ENCODE data around the gene CXCL9. TPM values are rescaled to one million over a fixed set of nuclear protein-coding genes. Genes with fewer than 3 reads are reported as not detected.
A peak's percentile ranks its signal among the peaks of the same experiment; 100 is the strongest.

Gene CXCL9
- total RNA-seq, 2 donors from 2014 or later: 1.0 to 2.6 TPM

- peak overlapping the region; percentile 46 to 63 for H3K27ac ChIP-seq
- TF ChIP-seq, protein P1, sequence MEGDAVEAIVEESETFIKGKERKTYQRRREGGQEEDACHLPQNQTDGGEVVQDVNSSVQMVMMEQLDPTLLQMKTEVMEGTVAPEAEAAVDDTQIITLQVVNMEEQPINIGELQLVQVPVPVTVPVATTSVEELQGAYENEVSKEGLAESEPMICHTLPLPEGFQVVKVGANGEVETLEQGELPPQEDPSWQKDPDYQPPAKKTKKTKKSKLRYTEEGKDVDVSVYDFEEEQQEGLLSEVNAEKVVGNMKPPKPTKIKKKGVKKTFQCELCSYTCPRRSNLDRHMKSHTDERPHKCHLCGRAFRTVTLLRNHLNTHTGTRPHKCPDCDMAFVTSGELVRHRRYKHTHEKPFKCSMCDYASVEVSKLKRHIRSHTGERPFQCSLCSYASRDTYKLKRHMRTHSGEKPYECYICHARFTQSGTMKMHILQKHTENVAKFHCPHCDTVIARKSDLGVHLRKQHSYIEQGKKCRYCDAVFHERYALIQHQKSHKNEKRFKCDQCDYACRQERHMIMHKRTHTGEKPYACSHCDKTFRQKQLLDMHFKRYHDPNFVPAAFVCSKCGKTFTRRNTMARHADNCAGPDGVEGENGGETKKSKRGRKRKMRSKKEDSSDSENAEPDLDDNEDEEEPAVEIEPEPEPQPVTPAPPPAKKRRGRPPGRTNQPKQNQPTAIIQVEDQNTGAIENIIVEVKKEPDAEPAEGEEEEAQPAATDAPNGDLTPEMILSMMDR (IDR thresholded peaks at IDR 0.05): no peak
- no peaks in the 10 kb centered on the region for H3K27me3 ChIP-seq
- no peaks in the 10 kb centered on the region for H3K36me3 ChIP-seq
- peak overlapping the region in 1 of 2 donors; percentile 22 for H3K4me3 ChIP-seq
- DNase-seq (ENCODE audit: low spot score): no peak
- no peaks in the 10 kb centered on the region for H3K9me3 ChIP-seq
- peaks cover 0 to 6% of the 10 kb centered on the region in 2 donors for H3K4me1 ChIP-seq
Measured at GRCh38 chr4:76012388-76012801, 5.1 kb upstream of the CXCL9 start.

- DNase-seq (ENCODE audit: low spot score): no peak
- Histone ChIP-seq H3K4me3 (peak overlapping the region in 1 of 2 donors; percentile 22), H3K9me3 (no peaks in the 10 kb centered on the region), H3K36me3 (no peaks in the 10 kb centered on the region), H3K4me1 (peaks cover 0 to 6% of the 10 kb centered on the region in 2 donors), H3K27me3 (no peaks in the 10 kb centered on the region), H3K27ac (peak overlapping the region; percentile 46 to 63)
- TF ChIP-seq, protein P1 (IDR thresholded peaks at IDR 0.05): no peak
Measured at GRCh38 chr4:76011700-76012387, 4.5 kb upstream of the CXCL9 start.

DNA sequence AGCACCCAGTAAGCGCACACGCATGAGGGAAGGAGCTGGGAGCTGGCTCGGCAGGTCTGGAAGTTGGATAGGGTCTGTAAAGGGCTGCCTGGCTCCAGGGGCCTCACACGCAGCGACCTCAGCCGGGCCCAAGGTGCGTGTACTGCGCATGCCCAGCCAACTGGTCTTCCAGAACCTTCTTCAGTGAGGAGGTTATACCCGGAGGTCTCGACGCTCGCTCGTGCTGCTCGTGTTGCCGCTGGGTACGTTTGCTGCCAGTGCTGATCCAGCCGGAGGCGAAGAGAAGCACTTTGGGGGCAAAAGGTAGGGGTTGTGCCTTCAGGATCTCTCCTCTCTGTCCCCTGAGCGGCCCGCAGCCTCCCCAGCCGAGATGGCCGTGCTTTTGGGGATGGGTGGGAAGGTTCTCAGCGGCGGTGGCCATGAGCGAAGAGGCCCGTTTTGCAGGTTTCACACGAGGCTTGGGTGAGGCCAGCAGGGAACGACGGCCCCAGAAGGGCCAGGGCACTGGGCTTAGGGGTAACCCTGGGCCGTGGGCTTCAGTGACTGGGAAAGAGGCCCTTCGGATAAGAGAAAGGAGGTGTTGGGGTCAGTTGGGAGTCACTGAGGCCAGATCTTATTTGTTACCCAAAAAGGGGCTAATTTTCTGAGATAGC, 3.8 kb upstream of the CXCL9 start:
- Histone ChIP-seq H3K27ac (peak overlapping the region in 1 of 2 donors; percentile 46), H3K9me3 (no peaks in the 10 kb centered on the region), H3K4me1 (peaks cover 0 to 6% of the 10 kb centered on the region in 2 donors), H3K27me3 (no peaks in the 10 kb centered on the region), H3K4me3 (no peak overlapping the region), H3K36me3 (no peaks in the 10 kb centered on the region)
- DNase-seq (ENCODE audit: low spot score): no peak
- TF ChIP-seq, protein P1 (IDR thresholded peaks at IDR 0.05): no peak

GRCh38 chr4:76010576-76010975, 3.3 kb upstream of the CXCL9 start:
- Histone ChIP-seq H3K27me3 (no peaks in the 10 kb centered on the region), H3K4me1 (peaks cover 0 to 6% of the 10 kb centered on the region in 2 donors), H3K9me3 (no peaks in the 10 kb centered on the region), H3K4me3 (no peak overlapping the region), H3K36me3 (no peaks in the 10 kb centered on the region), H3K27ac (no peak overlapping the region)
- no peak for DNase-seq (ENCODE audit: low spot score)
- TF ChIP-seq, protein P1 (IDR thresholded peaks at IDR 0.05): no peak

DNA sequence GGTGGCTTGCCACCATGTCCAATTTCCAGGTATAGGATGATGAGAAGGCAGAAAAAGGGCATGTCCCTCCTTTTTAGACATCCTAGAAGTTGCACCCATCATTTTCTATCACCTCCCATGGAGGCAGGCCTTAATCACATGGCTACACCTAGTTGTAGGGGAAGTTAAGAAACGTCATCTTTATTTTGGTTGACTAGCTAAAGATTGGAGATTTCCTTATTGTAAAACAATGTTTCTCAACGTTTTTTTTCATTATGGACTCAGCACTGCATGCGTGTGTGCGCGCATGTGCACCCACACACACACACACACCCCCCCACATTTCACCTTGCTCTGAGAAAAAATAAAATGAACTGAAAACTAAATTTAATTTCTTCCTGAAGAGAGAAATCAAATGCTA, 2.0 kb upstream of the CXCL9 start:
- Histone ChIP-seq H3K36me3 (no peaks in the 10 kb centered on the region), H3K27ac (no peak overlapping the region), H3K9me3 (no peaks in the 10 kb centered on the region), H3K27me3 (no peaks in the 10 kb centered on the region), H3K4me3 (no peak overlapping the region), H3K4me1 (peaks cover 0 to 6% of the 10 kb centered on the region in 2 donors)
- TF ChIP-seq, protein P1 (IDR thresholded peaks at IDR 0.05): no peak
- DNase-seq (ENCODE audit: low spot score): no peak
